H7 (cell line): ENCODE results near the gene GNAT2. TPM values are rescaled to one million over a fixed set of nuclear protein-coding genes. Genes with fewer than 3 reads are reported as not detected.

Experiments
- total RNA-seq: library from RNA; depleted of rRNA; stranded (reverse); fragments of >200 nt; shearing (Covaris generic); gene quantifications from 2 replicates; pipeline ENCODE4 v1.2.3, GENCODE V29; 2014; rRNA removed

Gene GNAT2
- total RNA-seq, 1 experiment from 2014 or later = not detected

Other genes starting within 250 kb of the GNAT2 start
- 12.4 and 15.9 TPM in 2 replicates for gene SORT1, start 221.7 kb downstream of the GNAT2 start, total RNA-seq
- gene PSMA5, start 193.2 kb downstream of the GNAT2 start, total RNA-seq = 141 and 142 TPM in 2 replicates
- 1.1 and 4.4 TPM in 2 replicates for gene SYPL2, start 153.1 kb downstream of the GNAT2 start, total RNA-seq
- 9.6 and 9.9 TPM in 2 replicates for gene ATXN7L2, start 135.7 kb downstream of the GNAT2 start, total RNA-seq
- 3.1 and 4.2 TPM in 2 replicates for gene CYB561D1, start 125.5 kb downstream of the GNAT2 start, total RNA-seq
- 1.1 and 1.9 TPM in 2 replicates for gene AMIGO1, start 109.9 kb downstream of the GNAT2 start, total RNA-seq
- 0.17 TPM in 1 of 2 replicates, not detected in the other for gene GPR61, start 79.7 kb downstream of the GNAT2 start, total RNA-seq
- gene GNAI3, start 71.0 kb downstream of the GNAT2 start, total RNA-seq = 13.3 and 14.6 TPM in 2 replicates
- 78.0 and 83.7 TPM in 2 replicates for gene AMPD2, start 221 bp upstream of the GNAT2 start, total RNA-seq
- 31.2 and 43.2 TPM in 2 replicates for gene GSTM4, start 36.5 kb upstream of the GNAT2 start, total RNA-seq
- 10.8 and 17.7 TPM in 2 replicates for gene GSTM2, start 48.4 kb upstream of the GNAT2 start, total RNA-seq
- not detected in 2 replicates for gene GSTM1, start 68.2 kb upstream of the GNAT2 start, total RNA-seq
- not detected in 2 replicates for gene GSTM5, start 92.6 kb upstream of the GNAT2 start, total RNA-seq
- gene GSTM3, start 121.4 kb upstream of the GNAT2 start, total RNA-seq = 24.7 and 27.3 TPM in 2 replicates
- gene EPS8L3, start 144.3 kb upstream of the GNAT2 start, total RNA-seq = not detected in 2 replicates